ENCODE measurements around the gene AMER3. TPM values are rescaled to one million over a fixed set of nuclear protein-coding genes. Genes with fewer than 3 reads are reported as not detected.
A peak's percentile ranks its signal among the peaks of the same experiment; 100 is the strongest.
"Not testable (repeated sequence)": the region's sequence is repeated elsewhere in the genome, so short reads cannot be mapped to it uniquely, and the experiment has no call there.

AMER3 gene, protein sequence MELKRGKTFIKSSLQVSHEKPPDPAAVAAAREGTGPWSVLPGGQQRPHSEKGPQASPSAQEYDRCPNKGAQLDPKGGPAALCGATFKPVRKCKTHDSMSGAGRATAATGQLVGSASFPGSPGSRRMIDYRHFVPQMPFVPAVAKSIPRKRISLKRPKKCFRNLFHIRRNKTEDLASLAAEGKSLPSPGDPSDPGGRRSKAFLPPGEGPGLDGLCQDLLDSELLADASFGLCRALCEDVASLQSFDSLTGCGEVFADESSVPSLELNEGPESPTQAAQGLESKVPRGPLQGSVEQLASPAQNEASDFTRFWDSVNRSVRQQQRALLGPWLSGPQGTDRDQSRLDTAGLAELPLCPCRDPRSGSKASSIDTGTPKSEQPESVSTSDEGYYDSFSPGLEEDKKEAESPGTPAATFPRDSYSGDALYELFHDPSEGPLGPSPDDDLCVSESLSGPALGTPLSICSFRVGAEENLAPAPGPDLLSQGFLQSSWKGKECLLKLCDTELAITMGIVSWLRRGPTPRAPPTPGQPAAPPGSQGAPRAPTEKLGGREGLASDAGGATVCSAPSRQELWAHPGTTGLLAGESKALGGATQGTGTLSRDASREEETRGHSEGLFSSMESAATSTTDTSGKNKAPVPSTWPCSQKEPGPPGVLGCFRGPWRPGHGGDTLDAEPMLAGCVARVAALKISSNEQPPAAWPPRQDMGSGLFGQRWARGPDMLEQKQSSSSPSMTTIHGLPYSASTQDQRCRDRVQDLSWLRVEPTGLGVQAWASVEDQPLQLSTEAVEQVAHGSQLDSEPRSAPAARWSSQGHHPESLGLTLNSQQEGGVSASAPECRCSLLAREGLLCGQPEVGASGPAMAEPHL
- total RNA-seq, result not detected
- total RNA-seq (2013), result not detected
- 0 to 0.05 (median 0) reads per million in 29 experiments for total RNA-seq

DNA sequence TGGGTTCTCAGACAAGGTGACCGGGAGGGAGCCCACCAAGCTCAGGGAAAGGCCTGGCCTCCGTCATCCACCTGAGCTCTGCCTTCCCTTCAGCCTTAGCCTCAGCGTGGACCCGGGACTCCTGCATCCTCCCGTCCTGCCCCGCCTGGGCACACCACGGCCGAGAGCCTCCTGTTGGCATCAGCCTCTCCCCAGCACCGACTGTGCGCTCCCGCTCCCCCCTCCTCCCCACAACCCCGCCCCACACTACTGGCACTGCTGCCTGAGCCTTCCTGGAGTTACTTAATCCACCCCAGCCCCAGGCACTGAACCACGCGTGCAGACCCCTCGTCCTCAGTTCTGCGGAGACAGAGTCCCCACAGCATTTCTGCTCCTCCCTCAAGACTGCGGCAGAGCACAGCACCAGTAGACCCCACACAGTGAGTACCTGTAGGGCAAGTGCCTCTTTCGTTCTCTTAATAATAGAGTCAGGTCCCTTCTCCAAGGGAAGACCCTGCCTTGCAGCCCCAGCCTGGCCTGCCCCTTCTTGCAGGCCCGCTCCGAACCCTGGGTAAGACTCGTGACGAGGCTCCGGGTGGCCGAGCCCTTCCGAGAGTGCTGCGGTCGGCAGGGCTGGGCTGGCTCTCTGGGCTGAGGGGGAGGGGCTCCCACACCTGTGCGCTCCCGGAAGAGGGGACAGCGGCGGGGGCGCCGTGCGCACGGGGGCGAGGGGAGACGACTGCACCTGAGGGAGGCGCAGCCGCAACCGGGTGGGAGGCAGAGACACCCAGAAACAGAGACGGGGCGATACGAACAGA, at the start of gene AMER3:
Gene AMER3 (plus strand): TSS at position 285 of the 797 bp plus-strand sequence. CDS start 6,533 bp downstream, outside the sequence.
- no peak within 1 kb of the TSS for H3K27ac Mint-ChIP-seq
- peaks cover 0 to 16% (median 9%) of the 10 kb centered on the region in 3 donors for H3K4me1 Mint-ChIP-seq
- Histone ChIP-seq H3K27ac (ENCODE audit: low read length) (no peak within 1 kb of the TSS), H3K9me3 (no peaks in the 10 kb centered on the region), H3K4me3 (ENCODE audit: control insufficient read depth in 1 of 2, extremely low read depth in 1 of 2, low read length in 1 of 2) (no peak within 1 kb of the TSS), H3K27me3 (replicated peaks in 1 of 2; ENCODE audit: control insufficient read depth in 2 of 2, extremely low read depth in 1 of 2, insufficient read depth in 2 of 2, low read length in 1 of 2) (peaks cover 0 to 53% of the 10 kb centered on the region in 2 experiments), H3K36me3 (ENCODE audit: control insufficient read depth in 2 of 2, extremely low read depth in 1 of 2, insufficient read depth in 1 of 2, low read length in 1 of 2) (no peaks in the 10 kb centered on the region), H3K4me1 (ENCODE audit: control insufficient read depth in 1 of 2, extremely low read depth in 1 of 2, insufficient read depth in 2 of 2, low read length in 2 of 2) (peaks cover 0 to 9% of the 10 kb centered on the region in 2 experiments)
- ATAC-seq (replicated peaks in 1 of 4) (peak in 1 of 4 experiments; percentile 13), DNase-seq (no peak)
- peak within 1 kb of the TSS in 2 of 3 donors; percentile 34 to 55 for H3K4me3 Mint-ChIP-seq
- no peaks in the 10 kb centered on the region for H3K36me3 Mint-ChIP-seq
- CTCF ChIA-PET, result no interaction called here
- 6% methylated on average over 42 of the region's 43 CpGs for WGBS (ENCODE audit: insufficient coverage)
- POLR2A ChIA-PET, result no interaction called here
- H3K27me3 Mint-ChIP-seq, result peaks cover 45 to 58% of the 10 kb centered on the region in 2 donors
- no peaks in the 10 kb centered on the region for H3K9me3 Mint-ChIP-seq

DNA sequence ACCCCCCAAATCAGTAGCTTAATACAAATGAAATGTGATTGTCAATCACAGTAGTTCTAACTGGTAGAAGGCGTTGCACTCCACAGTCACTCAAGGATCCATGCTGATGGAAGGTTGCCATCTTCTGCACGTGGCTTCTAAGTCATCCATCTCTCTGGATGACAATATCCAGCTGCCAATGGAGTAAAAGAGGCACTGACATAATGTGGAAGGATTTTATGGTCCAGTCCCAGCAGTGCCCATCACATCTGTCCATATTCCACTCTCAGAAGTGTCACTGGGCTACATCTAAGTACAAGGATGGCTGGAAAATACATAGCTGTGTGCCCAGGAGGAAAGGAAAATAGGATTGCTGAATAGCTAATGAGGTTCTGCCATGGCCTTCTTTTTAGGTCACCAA, 40.5 kb upstream of the AMER3 start:
- CTCF ChIA-PET, result not testable (repeated sequence)

DNA sequence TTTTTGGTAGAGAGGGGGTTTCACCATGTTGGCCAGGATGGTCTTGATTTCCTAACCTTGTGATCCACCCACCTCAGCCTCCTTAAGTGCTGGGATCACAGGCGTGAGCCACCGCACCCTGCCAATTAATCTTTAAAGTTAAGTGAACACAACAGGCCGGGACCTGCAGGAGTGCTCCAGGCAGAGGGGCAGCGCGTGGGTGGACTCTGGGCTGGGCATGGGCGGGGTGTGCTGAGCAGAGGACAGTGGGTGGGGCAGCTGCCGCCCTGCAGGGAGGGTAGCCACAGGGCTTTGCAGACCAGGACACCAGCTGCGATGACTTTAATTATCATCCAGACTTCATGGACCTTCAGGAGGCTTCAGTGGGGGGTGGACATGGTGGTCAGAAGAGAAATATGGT, 35.3 kb upstream of the AMER3 start:
- CTCF ChIA-PET, result no interaction called here

More for the DNA sequence above, 40.5 kb upstream of the AMER3 start:
- H3K36me3 ChIP-seq (ENCODE audit: control insufficient read depth in 2 of 2, extremely low read depth in 1 of 2, insufficient read depth in 1 of 2, low read length in 1 of 2); H3K4me3 ChIP-seq (ENCODE audit: control insufficient read depth in 1 of 2, extremely low read depth in 1 of 2, low read length in 1 of 2); DNase-seq; H3K4me1 Mint-ChIP-seq; POLR2A ChIA-PET; H3K9me3 ChIP-seq; H3K27ac ChIP-seq (ENCODE audit: low read length); H3K27me3 Mint-ChIP-seq; H3K4me1 ChIP-seq (ENCODE audit: control insufficient read depth in 1 of 2, extremely low read depth in 1 of 2, insufficient read depth in 2 of 2, low read length in 2 of 2); H3K4me3 Mint-ChIP-seq; H3K27ac Mint-ChIP-seq; ATAC-seq (replicated peaks in 1 of 4); H3K27me3 ChIP-seq (replicated peaks in 1 of 2; ENCODE audit: control insufficient read depth in 2 of 2, extremely low read depth in 1 of 2, insufficient read depth in 2 of 2, low read length in 1 of 2); H3K9me3 Mint-ChIP-seq; H3K36me3 Mint-ChIP-seq: not testable (repeated sequence)
- WGBS (ENCODE audit: insufficient coverage), result no CpG with 5 or more reads among the region's 2 CpGs

DNA sequence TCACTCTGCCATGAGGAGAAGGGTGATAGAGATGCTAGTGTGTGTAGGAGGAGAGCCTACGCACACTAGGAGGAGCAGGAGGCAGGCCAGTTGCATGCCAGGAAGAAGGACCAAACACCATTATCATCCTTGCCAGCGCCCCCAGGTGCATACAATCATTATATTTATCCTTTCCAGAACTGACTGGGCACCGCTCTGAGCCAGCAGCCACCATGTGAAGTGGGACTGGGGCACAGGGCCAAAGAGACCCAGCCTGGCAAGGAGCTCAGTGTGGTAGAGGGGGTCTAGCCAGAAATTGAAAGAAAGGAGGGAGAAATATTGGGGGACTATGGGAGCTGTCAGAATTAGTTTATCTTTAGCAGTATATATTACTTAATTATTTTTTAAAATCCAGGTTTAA, 34.8 kb upstream of the AMER3 start:
- Histone ChIP-seq H3K4me1 (ENCODE audit: control insufficient read depth in 1 of 2, extremely low read depth in 1 of 2, insufficient read depth in 2 of 2, low read length in 2 of 2) (no peaks in the 10 kb centered on the region), H3K4me3 (ENCODE audit: control insufficient read depth in 1 of 2, extremely low read depth in 1 of 2, low read length in 1 of 2) (no peak overlapping the region), H3K36me3 (ENCODE audit: control insufficient read depth in 2 of 2, extremely low read depth in 1 of 2, insufficient read depth in 1 of 2, low read length in 1 of 2) (no peaks in the 10 kb centered on the region), H3K27ac (ENCODE audit: low read length) (no peak overlapping the region), H3K27me3 (replicated peaks in 1 of 2; ENCODE audit: control insufficient read depth in 2 of 2, extremely low read depth in 1 of 2, insufficient read depth in 2 of 2, low read length in 1 of 2) (peaks cover 2 to 8% of the 10 kb centered on the region in 2 experiments), H3K9me3 (no peaks in the 10 kb centered on the region)
- Mint-ChIP-seq H3K27me3 (peaks cover 12 to 15% of the 10 kb centered on the region in 2 donors), H3K27ac (no peak overlapping the region), H3K4me1 (no peaks in the 10 kb centered on the region), H3K9me3 (peaks cover 0 to 5% (median 4%) of the 10 kb centered on the region in 3 donors), H3K4me3 (no peak overlapping the region), H3K36me3 (no peaks in the 10 kb centered on the region)
- DNase-seq (no peak), ATAC-seq (replicated peaks in 1 of 4) (no peak)
- WGBS (ENCODE audit: insufficient coverage), result no CpG with 5 or more reads among the region's 3 CpGs
- ChIA-PET POLR2A (no interaction called here), CTCF (no interaction called here)

More for the DNA sequence above, 35.3 kb upstream of the AMER3 start:
- Mint-ChIP-seq H3K4me1 (no peaks in the 10 kb centered on the region), H3K27me3 (peaks cover 12 to 15% of the 10 kb centered on the region in 2 donors), H3K4me3 (no peak overlapping the region), H3K36me3 (no peaks in the 10 kb centered on the region), H3K27ac (no peak overlapping the region), H3K9me3 (peaks cover 0 to 5% (median 4%) of the 10 kb centered on the region in 3 donors)
- WGBS (ENCODE audit: insufficient coverage), result 93% methylated on average over 3 of the region's 8 CpGs
- no peak overlapping the region for H3K27ac ChIP-seq (ENCODE audit: low read length)
- H3K9me3 ChIP-seq, result no peaks in the 10 kb centered on the region
- POLR2A ChIA-PET, result no interaction called here
- no peaks in the 10 kb centered on the region for H3K4me1 ChIP-seq (ENCODE audit: control insufficient read depth in 1 of 2, extremely low read depth in 1 of 2, insufficient read depth in 2 of 2, low read length in 2 of 2)
- no peak for DNase-seq
- H3K27me3 ChIP-seq (replicated peaks in 1 of 2; ENCODE audit: control insufficient read depth in 2 of 2, extremely low read depth in 1 of 2, insufficient read depth in 2 of 2, low read length in 1 of 2), result peaks cover 0 to 8% of the 10 kb centered on the region in 2 experiments
- no peak for ATAC-seq (replicated peaks in 1 of 4)
- H3K4me3 ChIP-seq (ENCODE audit: control insufficient read depth in 1 of 2, extremely low read depth in 1 of 2, low read length in 1 of 2), result no peak overlapping the region
- H3K36me3 ChIP-seq (ENCODE audit: control insufficient read depth in 2 of 2, extremely low read depth in 1 of 2, insufficient read depth in 1 of 2, low read length in 1 of 2), result no peaks in the 10 kb centered on the region

DNA sequence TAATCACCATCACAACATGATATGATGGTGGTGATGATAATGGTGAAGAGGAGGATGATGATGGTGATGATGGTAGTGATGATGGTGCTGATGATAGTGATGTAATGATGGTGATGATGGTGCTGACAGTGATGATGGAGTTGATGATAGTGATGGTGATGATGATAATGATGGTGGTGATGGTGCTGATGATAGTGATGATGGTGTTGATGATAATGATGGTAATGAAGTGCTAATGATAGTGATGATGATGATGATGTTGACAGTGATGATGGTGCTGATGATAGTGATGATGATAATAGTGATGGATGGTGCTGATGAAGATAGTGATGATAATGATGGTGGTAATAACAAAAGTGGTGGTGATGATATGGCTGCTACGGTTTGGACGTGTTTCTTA, 30.9 kb upstream of the AMER3 start:
- H3K4me1 ChIP-seq (ENCODE audit: control insufficient read depth in 1 of 2, extremely low read depth in 1 of 2, insufficient read depth in 2 of 2, low read length in 2 of 2), result peaks cover 0 to 30% of the 10 kb centered on the region in 2 experiments
- no peaks in the 10 kb centered on the region for H3K9me3 ChIP-seq
- WGBS (ENCODE audit: insufficient coverage), result 94% methylated on average over 2 of the region's 2 CpGs
- H3K4me3 ChIP-seq (ENCODE audit: control insufficient read depth in 1 of 2, extremely low read depth in 1 of 2, low read length in 1 of 2), result no peak overlapping the region
- Mint-ChIP-seq H3K9me3 (peaks cover 0 to 5% (median 4%) of the 10 kb centered on the region in 3 donors), H3K27me3 (peaks cover 12 to 15% of the 10 kb centered on the region in 2 donors), H3K4me1 (peaks cover 0 to 18% (median 14%) of the 10 kb centered on the region in 3 donors), H3K4me3 (no peak overlapping the region), H3K36me3 (no peaks in the 10 kb centered on the region), H3K27ac (no peak overlapping the region)
- H3K36me3 ChIP-seq (ENCODE audit: control insufficient read depth in 2 of 2, extremely low read depth in 1 of 2, insufficient read depth in 1 of 2, low read length in 1 of 2), result no peaks in the 10 kb centered on the region
- DNase-seq, result no peak
- ChIA-PET POLR2A (no interaction called here), CTCF (no interaction called here)
- ATAC-seq (replicated peaks in 1 of 4), result no peak
- peaks cover 2 to 8% of the 10 kb centered on the region in 2 experiments for H3K27me3 ChIP-seq (replicated peaks in 1 of 2; ENCODE audit: control insufficient read depth in 2 of 2, extremely low read depth in 1 of 2, insufficient read depth in 2 of 2, low read length in 1 of 2)
- H3K27ac ChIP-seq (ENCODE audit: low read length), result no peak overlapping the region

Data from T-cell (primary cell).